HCT116 (cell line): ENCODE measurements around the gene C9orf78. TPM values are rescaled to one million over a fixed set of nuclear protein-coding genes. Genes with fewer than 3 reads are reported as not detected.

Source experiments
- ATAC-seq: fragments of 200-7000 bp; cut with Tn5 transposase; 2 replicates; pipeline ENCODE4 v1.9.1; 2020; ENCODE audit warnings: mild to moderate bottlenecking, moderate library complexity
- BruUV-seq: library from RNA; stranded (reverse); fragments of 400-500 nt; replicated peaks from 2 replicates; lab custom pipeline; 2021; lab: Mats Ljungman, UMichigan
- CTCF ChIA-PET: fragments of 300-600 bp; sonication (Branson Sonifier 250); formaldehyde crosslinking; loops from one replicate; lab custom pipeline; 2021; ENCODE audit warnings: antibody characterized with exemption; lab: Charles Lee
- POLR2A ChIA-PET: fragments of 300-600, 350-600 bp; sonication (Branson Sonifier 250); formaldehyde crosslinking; loops from one replicate; lab custom pipeline; 2021; ENCODE audit warnings: antibody characterized with exemption; lab: Charles Lee
- RAD21 ChIA-PET, 2 experiments: fragments of 300-600 bp; sonication (Branson Sonifier 250); formaldehyde crosslinking; loops; one replicate each; lab custom pipeline; 2023; ENCODE audit warnings: low total read pairs in 2 of 2; ENCODE audit not compliant: uncharacterized antibody in 2 of 2, unreplicated experiment in 2 of 2, low non-redundant PET in 1 of 2; lab: Charles Lee
- DNase-seq: peaks from one replicate; pipeline ENCODE4 v3.0.0-alpha.2; 2010; ENCODE audit warnings: low read depth, low spot score
- H2AFZ ChIP-seq: fragments of 200-600 bp; shearing (Covaris generic), sonication (generic); 2 replicates; pipeline ENCODE4 v1.6.1; 2017; ENCODE audit warnings: low read depth, mixed run types, mixed read lengths, antibody characterized with exemption, low read length; ENCODE audit not compliant: poor library complexity, severe bottlenecking
- H3K27ac ChIP-seq: 2 replicates; pipeline ENCODE4 v1.5.1; 2012; ENCODE audit warnings: low read depth, low read length
- H3K27me3 ChIP-seq: fragments of 200-600 bp; sonication (generic); 2 replicates; pipeline ENCODE4 v1.6.1; 2016; ENCODE audit warnings: mixed run types, low read length, mixed read lengths; ENCODE audit not compliant: insufficient read depth
- H3K36me3 ChIP-seq, 2 experiments: fragments of 200-500 bp in 1 of 2; fragments of 200-600 bp in 1 of 2; sonication (Bioruptor generic) in 1 of 2; sonication (generic) in 1 of 2; 2 replicates each; pipeline versions ENCODE4 v1.5.1 to v1.6.1; 2014 to 2016; ENCODE audit warnings: low read length in 2 of 2, inconsistent platforms in 1 of 2, mixed read lengths in 1 of 2, mixed run types in 1 of 2; ENCODE audit not compliant: insufficient read depth in 2 of 2, control insufficient read depth in 1 of 2
- H3K4me1 ChIP-seq, 2 experiments: fragments of 200-600 bp in 1 of 2; sonication (generic) in 1 of 2; 2 replicates each; pipeline versions ENCODE4 v1.5.1 to v1.6.1; 2012 to 2017; ENCODE audit warnings: low read length in 2 of 2, inconsistent platforms in 1 of 2, mild to moderate bottlenecking in 1 of 2, mixed read lengths in 1 of 2, mixed run types in 1 of 2, moderate library complexity in 1 of 2; ENCODE audit not compliant: insufficient read depth in 2 of 2, control insufficient read depth in 1 of 2
- H3K4me2 ChIP-seq: fragments of 200-600 bp; sonication (generic); 2 replicates; pipeline ENCODE4 v1.6.1; 2017; ENCODE audit warnings: mixed run types, low read length, mixed read lengths
- H3K4me3 ChIP-seq, 2 experiments: fragments of 200-600 bp in 1 of 2; sonication (generic) in 1 of 2; replicated peaks in 1 of 2; 2 replicates each; pipeline ENCODE4 v1.5.1; 2011 to 2016; ENCODE audit warnings: low read length in 2 of 2, control low read depth in 1 of 2, low read depth in 1 of 2, mild to moderate bottlenecking in 1 of 2, mixed read lengths in 1 of 2, mixed run types in 1 of 2
- H3K79me2 ChIP-seq: fragments of 200-600 bp; sonication (generic); 2 replicates; pipeline ENCODE4 v1.6.1; 2017; ENCODE audit warnings: mild to moderate bottlenecking, mixed run types, low read length, moderate library complexity, mixed read lengths; ENCODE audit not compliant: insufficient read depth
- H3K9ac ChIP-seq: fragments of 200-600 bp; sonication (generic); 2 replicates; pipeline ENCODE4 v1.6.1; 2016; ENCODE audit warnings: low read length, mixed read lengths
- H3K9me2 ChIP-seq: fragments of 200-600 bp; sonication (generic), shearing (Covaris generic); 2 replicates; pipeline ENCODE4 v1.6.1; 2017; ENCODE audit warnings: mixed run types, mild to moderate bottlenecking, moderate library complexity; ENCODE audit not compliant: insufficient read depth
- H3K9me3 ChIP-seq, 2 experiments: fragments of 200-500 bp in 1 of 2; fragments of 200-600 bp in 1 of 2; sonication (Bioruptor generic) in 1 of 2; sonication (generic) in 1 of 2; 2 replicates each; pipeline ENCODE4 v1.6.1; 2014 to 2017; ENCODE audit warnings: low read length in 2 of 2, mixed read lengths in 2 of 2, inconsistent platforms in 1 of 2, low read depth in 1 of 2, mild to moderate bottlenecking in 1 of 2, mixed run types in 1 of 2, moderate library complexity in 1 of 2; ENCODE audit not compliant: control insufficient read depth in 1 of 2, insufficient read depth in 1 of 2
- H4K20me1 ChIP-seq: fragments of 200-600 bp; sonication (generic), shearing (Covaris generic); 2 replicates; pipeline ENCODE4 v1.6.1; 2017; ENCODE audit warnings: mixed run types, mild to moderate bottlenecking, moderate library complexity; ENCODE audit not compliant: insufficient read depth
- CBX3 ChIP-seq: IDR thresholded peaks from 2 replicates; pipeline ENCODE4 v1.6.1; 2012; ENCODE audit warnings: low read depth
- CEBPB ChIP-seq: IDR thresholded peaks from 2 replicates; pipeline ENCODE4 v1.6.1; 2012; ENCODE audit warnings: low read depth
- EGR1 ChIP-seq: IDR thresholded peaks from 2 replicates; pipeline ENCODE4 v1.6.1; 2012; ENCODE audit warnings: low read depth
- ELF1 ChIP-seq: IDR thresholded peaks from 2 replicates; pipeline ENCODE4 v1.6.1; 2012; ENCODE audit warnings: low read depth, borderline replicate concordance
- EZH2phosphoT487 ChIP-seq: fragments of 200-600 bp; IDR thresholded peaks from 2 replicates; pipeline ENCODE4 v1.6.1; 2018; ENCODE audit warnings: antibody characterized with exemption, borderline replicate concordance
- POLR2A ChIP-seq: IDR thresholded peaks from 2 replicates; pipeline ENCODE4 v1.7.0; 2011; ENCODE audit warnings: borderline replicate concordance; ENCODE audit not compliant: insufficient read depth, insufficient read length; ENCODE audit errors: extremely low read depth
- POLR2AphosphoS5 ChIP-seq: IDR thresholded peaks from 2 replicates; pipeline ENCODE4 v1.6.1; 2011; ENCODE audit warnings: mild to moderate bottlenecking, low read depth, low read length, moderate library complexity
- RAD21 ChIP-seq: IDR thresholded peaks from 2 replicates; pipeline ENCODE4 v1.6.1; 2012; ENCODE audit warnings: low read depth, mild to moderate bottlenecking
- REST ChIP-seq: IDR thresholded peaks from 2 replicates; pipeline ENCODE4 v1.6.1; 2012; ENCODE audit warnings: low read depth
- SIN3A ChIP-seq: IDR thresholded peaks from 2 replicates; pipeline ENCODE4 v1.6.1; 2012; ENCODE audit warnings: low read depth
- SRF ChIP-seq: IDR thresholded peaks from 2 replicates; pipeline ENCODE4 v1.6.1; 2012; ENCODE audit warnings: low read depth
- TCF7L2 ChIP-seq: IDR thresholded peaks from 2 replicates; pipeline ENCODE4 v1.7.0; 2011; ENCODE audit warnings: borderline replicate concordance, inconsistent platforms; ENCODE audit not compliant: insufficient read depth, insufficient read length; ENCODE audit errors: extremely low read depth
- YY1 ChIP-seq: IDR thresholded peaks from 2 replicates; pipeline ENCODE4 v1.6.1; 2011; ENCODE audit warnings: low read length, low read depth, moderate library complexity, mild to moderate bottlenecking; ENCODE audit not compliant: insufficient replicate concordance; ENCODE audit errors: extremely low read depth
- ZFX ChIP-seq: fragments of 450-650 bp; IDR thresholded peaks from 2 replicates; pipeline ENCODE4 v1.6.1; 2017
- intact Hi-C: fragments of 100-400 bp; cut with micrococcal nuclease; formaldehyde crosslinking; loops from 2 replicates; pipeline ENCODE4 v1.10.0; 2022
- total RNA-seq: library from RNA; stranded (reverse); gene quantifications from one replicate; pipeline ENCODE4 v1.2.1, GENCODE V29; 2021; ENCODE audit not compliant: unreplicated experiment
- TF ChIP-seq, protein P1 (sequence below): IDR thresholded peaks from 2 replicates; pipeline ENCODE4 v1.6.1; 2012
- TF ChIP-seq, protein P2 (sequence below): IDR thresholded peaks from 2 replicates; pipeline ENCODE4 v1.6.1; 2012

C9orf78 gene
- total RNA-seq, 1 experiment from 2014 or later: 41.4 TPM

- H3K79me2 ChIP-seq: no peaks in the 10 kb centered on the region; the same call in 1 of the 2 replicates
- no peaks in the 10 kb centered on the region for H3K4me1 ChIP-seq
- CTCF ChIA-PET: no interaction called here
- H3K9ac ChIP-seq: no peak overlapping the region
- H3K27ac ChIP-seq: no peak overlapping the region
- H3K27me3 ChIP-seq: no peaks in the 10 kb centered on the region
- no peak for ATAC-seq
- intact Hi-C loops: no loop called here
- H3K4me3 ChIP-seq: no peak overlapping the region
- TF ChIP-seq CBX3: no peak
- TF ChIP-seq ZFX: no peak
- TF ChIP-seq, protein P1, sequence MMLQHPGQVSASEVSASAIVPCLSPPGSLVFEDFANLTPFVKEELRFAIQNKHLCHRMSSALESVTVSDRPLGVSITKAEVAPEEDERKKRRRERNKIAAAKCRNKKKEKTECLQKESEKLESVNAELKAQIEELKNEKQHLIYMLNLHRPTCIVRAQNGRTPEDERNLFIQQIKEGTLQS: no peak
- no peak for TF ChIP-seq CEBPB
- TF ChIP-seq, protein P2, sequence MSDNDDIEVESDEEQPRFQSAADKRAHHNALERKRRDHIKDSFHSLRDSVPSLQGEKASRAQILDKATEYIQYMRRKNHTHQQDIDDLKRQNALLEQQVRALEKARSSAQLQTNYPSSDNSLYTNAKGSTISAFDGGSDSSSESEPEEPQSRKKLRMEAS: no peak
- TF ChIP-seq POLR2AphosphoS5: no peak
- no peak for TF ChIP-seq EZH2phosphoT487
- TF ChIP-seq TCF7L2: no peak
- no peak for TF ChIP-seq RAD21
- no peak for TF ChIP-seq SIN3A
- TF ChIP-seq, all 23 proteins: peak for 0
- no peak overlapping the region for H2AFZ ChIP-seq
- no peaks in the 10 kb centered on the region for H3K9me2 ChIP-seq
- no peaks in the 10 kb centered on the region for H3K9me3 ChIP-seq
- ChIA-PET RAD21 (no interaction called here), POLR2A (no interaction called here)
- H3K36me3 ChIP-seq: peaks cover 12 to 13% of the 10 kb centered on the region in 2 experiments; a peak in 3 of 4 replicates
- no TSS peak for BruUV-seq
- DNase-seq: no peak
- H3K4me2 ChIP-seq: no peak overlapping the region
- H4K20me1 ChIP-seq: 0 out of 2 replicates have a peak, but pooled peaks cover 3% of the 10 kb centered on the region
Measured at GRCh38 chr9:129811967-129812363, 23.1 kb downstream of the C9orf78 start.

GRCh38 chr9:129810788-129811187, 24.3 kb downstream of the C9orf78 start:
- no TSS peak for BruUV-seq
- ChIA-PET RAD21 (no interaction called here), POLR2A (interaction anchor here (0.7 kb wide), 1 partner anchor 8 kb away, joined by 3 read pairs; no protein-coding TSS in a partner anchor), CTCF (no interaction called here)
- Histone ChIP-seq H3K9me2 (no peaks in the 10 kb centered on the region), H3K9me3 (no peaks in the 10 kb centered on the region), H3K79me2 (peaks cover 1% of the 10 kb centered on the region; the same call in 1 of the 2 replicates), H3K27me3 (no peaks in the 10 kb centered on the region), H3K36me3 (peaks cover 8 to 13% of the 10 kb centered on the region in 2 experiments; a peak in 3 of 4 replicates), H2AFZ (no peak overlapping the region), H4K20me1 (no peaks in the 10 kb centered on the region), H3K9ac (no peak overlapping the region), H3K4me3 (no peak overlapping the region), H3K4me1 (no peaks in the 10 kb centered on the region), H3K27ac (no peak overlapping the region), H3K4me2 (no peak overlapping the region)
- ATAC-seq: no peak
- DNase-seq: no peak
- intact Hi-C loops: no loop called here
- TF ChIP-seq EZH2phosphoT487 (no peak), REST (no peak), ZFX (no peak), POLR2A (no peak), EGR1 (no peak), TCF7L2 (no peak), SRF (no peak), CBX3 (no peak), SIN3A (no peak), YY1 (no peak), ELF1 (no peak), POLR2AphosphoS5 (no peak)
- TF ChIP-seq, protein P2: no peak
- TF ChIP-seq, protein P1: no peak
